Fibroblast of the aortic adventitia (primary cell): ENCODE results near the gene SERPINA6. TPM values are rescaled to one million over a fixed set of nuclear protein-coding genes. Genes with fewer than 3 reads are reported as not detected.
"Not testable (repeated sequence)": the region's sequence is repeated elsewhere in the genome, so short reads cannot be mapped to it uniquely, and the experiment has no call there.

ENCODE experiments used
- DNase-seq: peaks from one replicate; pipeline ENCODE4 v3.0.0-alpha.2; 2010; ENCODE audit warnings: low read depth
- H3K4me3 ChIP-seq: 2 replicates; pipeline ENCODE4 v1.5.1; 2011; ENCODE audit warnings: low read depth, mild to moderate bottlenecking, control low read depth, low read length, moderate library complexity
- total RNA-seq: library from RNA; depleted of rRNA; stranded (reverse); fragments of >200 nt; gene quantifications from 2 replicates; pipeline ENCODE4 v1.2.3, GENCODE V29; 2012; ENCODE audit warnings: low replicate concordance
- TF ChIP-seq, protein P1 (sequence below): IDR thresholded peaks from 2 replicates; pipeline ENCODE4 v1.5.1; 2011; ENCODE audit warnings: mild to moderate bottlenecking, low read length, control low read depth, inconsistent platforms; ENCODE audit not compliant: insufficient read depth

Gene SERPINA6
- total RNA-seq, 1 donor, result not detected

DNA sequence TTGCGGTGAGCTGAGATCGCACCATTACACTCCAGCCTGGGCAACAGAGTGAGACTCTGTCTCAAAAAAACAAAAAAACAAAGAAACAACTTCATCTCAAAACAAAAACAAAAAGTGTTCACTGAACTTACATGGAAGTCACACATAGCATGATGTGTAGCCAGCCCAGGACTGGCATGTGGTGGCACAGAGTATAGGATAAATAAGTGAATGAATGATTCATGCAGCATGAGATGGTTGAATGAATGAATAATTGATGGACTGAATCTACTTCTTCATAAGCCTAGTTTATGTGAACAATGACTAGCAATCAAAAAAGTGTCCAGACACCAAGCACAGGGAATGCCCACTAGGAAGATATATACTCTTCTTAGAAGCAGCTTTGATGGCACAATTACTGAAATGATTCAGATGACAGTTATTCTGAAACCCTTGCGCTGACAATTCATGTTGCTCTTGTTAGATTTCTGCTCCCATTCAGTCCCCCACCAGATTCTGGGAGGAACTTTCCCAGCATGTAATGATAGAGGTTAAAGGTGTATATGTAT is 31.6 kb upstream of the SERPINA6 start:
- TF ChIP-seq, protein P1, sequence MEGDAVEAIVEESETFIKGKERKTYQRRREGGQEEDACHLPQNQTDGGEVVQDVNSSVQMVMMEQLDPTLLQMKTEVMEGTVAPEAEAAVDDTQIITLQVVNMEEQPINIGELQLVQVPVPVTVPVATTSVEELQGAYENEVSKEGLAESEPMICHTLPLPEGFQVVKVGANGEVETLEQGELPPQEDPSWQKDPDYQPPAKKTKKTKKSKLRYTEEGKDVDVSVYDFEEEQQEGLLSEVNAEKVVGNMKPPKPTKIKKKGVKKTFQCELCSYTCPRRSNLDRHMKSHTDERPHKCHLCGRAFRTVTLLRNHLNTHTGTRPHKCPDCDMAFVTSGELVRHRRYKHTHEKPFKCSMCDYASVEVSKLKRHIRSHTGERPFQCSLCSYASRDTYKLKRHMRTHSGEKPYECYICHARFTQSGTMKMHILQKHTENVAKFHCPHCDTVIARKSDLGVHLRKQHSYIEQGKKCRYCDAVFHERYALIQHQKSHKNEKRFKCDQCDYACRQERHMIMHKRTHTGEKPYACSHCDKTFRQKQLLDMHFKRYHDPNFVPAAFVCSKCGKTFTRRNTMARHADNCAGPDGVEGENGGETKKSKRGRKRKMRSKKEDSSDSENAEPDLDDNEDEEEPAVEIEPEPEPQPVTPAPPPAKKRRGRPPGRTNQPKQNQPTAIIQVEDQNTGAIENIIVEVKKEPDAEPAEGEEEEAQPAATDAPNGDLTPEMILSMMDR, result no peak

DNA sequence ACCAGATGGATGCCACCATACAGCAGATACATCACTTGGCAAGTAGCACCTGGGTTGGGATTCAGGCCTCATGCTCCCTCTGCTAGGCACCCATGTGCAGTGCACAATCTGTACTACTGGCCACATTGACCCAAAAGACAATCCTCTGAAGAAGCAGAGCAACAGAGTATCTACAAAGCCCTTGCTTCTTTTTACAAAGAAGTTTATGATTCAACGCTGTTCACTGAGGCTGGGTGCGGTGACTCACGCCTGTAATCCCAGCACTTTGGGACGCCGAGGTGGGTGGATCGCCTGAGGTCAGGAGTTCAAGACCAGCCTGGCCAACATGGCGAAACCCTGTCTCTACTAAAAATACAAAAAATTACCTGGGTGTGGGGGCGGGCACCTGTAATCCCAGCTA is 31.1 kb upstream of the SERPINA6 start:
- not testable (repeated sequence) for DNase-seq, H3K4me3 ChIP-seq

More for the DNA sequence above, 31.6 kb upstream of the SERPINA6 start:
- no peak for DNase-seq
- no peak overlapping the region for H3K4me3 ChIP-seq

GRCh38 chr14:94349276-94349675 is 26.1 kb upstream of the SERPINA6 start:
- no peak for DNase-seq
- H3K4me3 ChIP-seq, result no peak overlapping the region
- TF ChIP-seq, protein P1, result no peak

GRCh38 chr14:94348836-94349235 is 25.7 kb upstream of the SERPINA6 start:
- TF ChIP-seq, protein P1, result no peak
- no peak for DNase-seq
- H3K4me3 ChIP-seq, result no peak overlapping the region

DNA sequence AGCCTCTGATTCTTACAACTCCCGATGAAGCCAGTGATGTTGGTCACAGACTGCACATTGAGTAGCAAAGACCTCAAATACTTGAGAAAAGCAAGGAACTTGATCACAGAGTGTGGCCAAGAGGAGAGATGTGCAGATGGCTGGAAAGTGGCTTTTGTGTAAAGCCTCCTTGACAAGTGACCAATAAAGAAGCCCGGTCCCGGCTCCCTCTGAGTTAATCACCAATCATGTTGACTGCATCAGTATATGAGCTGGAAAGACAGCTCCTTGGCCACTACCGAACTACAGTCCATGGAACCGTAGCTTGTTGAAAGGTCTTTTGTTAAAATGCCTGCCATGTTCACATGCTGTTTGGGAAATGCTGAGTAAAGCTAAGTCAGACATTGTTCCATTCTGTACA is 23.7 kb upstream of the SERPINA6 start:
- no peak for DNase-seq
- no peak overlapping the region for H3K4me3 ChIP-seq

GRCh38 chr14:94346065-94346786 is 23.1 kb upstream of the SERPINA6 start:
- peak; percentile 34 for DNase-seq
- H3K4me3 ChIP-seq, result not testable (repeated sequence)

More for the DNA sequence above, 23.7 kb upstream of the SERPINA6 start:
- TF ChIP-seq, protein P1, result no peak

DNA sequence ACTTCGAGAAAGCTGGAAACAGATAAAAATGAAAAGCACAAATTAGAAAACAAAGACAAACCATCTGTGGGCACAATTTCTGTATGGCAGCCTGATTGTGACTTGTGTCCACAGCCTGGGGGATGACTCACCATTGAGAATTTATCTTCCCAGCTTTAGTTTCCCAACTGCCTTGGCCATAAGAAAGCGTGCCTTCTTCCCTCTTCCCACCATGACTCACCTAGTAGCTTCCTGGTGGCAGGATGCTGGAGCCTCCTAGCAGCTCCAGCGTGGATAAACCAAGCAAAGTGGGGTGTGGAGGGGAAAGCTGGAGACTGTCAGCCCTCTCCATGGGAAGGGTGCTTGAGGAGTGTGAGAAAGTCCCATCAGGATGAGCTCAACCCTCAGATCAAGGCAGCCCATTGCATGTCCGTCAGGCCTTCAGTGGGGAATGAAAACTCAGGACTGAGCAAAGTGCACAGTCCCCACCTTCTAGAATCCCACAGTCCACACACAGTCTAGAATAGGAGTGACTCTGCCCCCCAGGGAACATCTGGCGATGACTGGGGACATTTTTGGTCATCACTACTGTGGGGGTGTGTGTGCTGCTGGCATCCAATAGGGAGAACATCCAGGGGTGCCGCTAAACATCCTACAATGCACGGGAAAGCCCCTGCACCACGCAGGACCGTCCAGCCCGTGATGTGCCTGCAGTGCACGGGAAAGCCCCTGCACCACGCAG is 22.4 kb upstream of the SERPINA6 start:
- TF ChIP-seq, protein P1, result no peak
- no peak overlapping the region for H3K4me3 ChIP-seq
- peak; percentile 93 for DNase-seq
